ENCODE data around the gene DIPK1A.

DIPK1A gene

GRCh38 chr1:92992877-92993276, 31.6 kb upstream of the DIPK1A start:
- TF ChIP-seq GATA3 (IDR thresholded peaks at IDR 0.05; ENCODE audit: low read depth, low read length): no peak
- TF ChIP-seq GATA2 (IDR thresholded peaks at IDR 0.05; ENCODE audit: low read depth, low read length): no peak

- TF ChIP-seq GATA2 (IDR thresholded peaks at IDR 0.05; ENCODE audit: low read depth, low read length): no peak
Observed at GRCh38 chr1:92992054-92992453, 30.8 kb upstream of the DIPK1A start.

- TF ChIP-seq GATA3 (IDR thresholded peaks at IDR 0.05; ENCODE audit: low read depth, low read length): no peak
- no peak for TF ChIP-seq GATA2 (IDR thresholded peaks at IDR 0.05; ENCODE audit: low read depth, low read length)
Observed at GRCh38 chr1:92990828-92991227, 29.6 kb upstream of the DIPK1A start.

- TF ChIP-seq GATA3 (IDR thresholded peaks at IDR 0.05; ENCODE audit: low read depth, low read length) (no peak), GATA2 (IDR thresholded peaks at IDR 0.05; ENCODE audit: low read depth, low read length) (no peak)
Observed at GRCh38 chr1:92989936-92990583, 28.8 kb upstream of the DIPK1A start.

- TF ChIP-seq GATA3 (IDR thresholded peaks at IDR 0.05; ENCODE audit: low read depth, low read length): no peak
- no peak for TF ChIP-seq GATA2 (IDR thresholded peaks at IDR 0.05; ENCODE audit: low read depth, low read length)
Observed at GRCh38 chr1:92989253-92989652, 28.0 kb upstream of the DIPK1A start.

GRCh38 chr1:92987462-92987861, 26.2 kb upstream of the DIPK1A start:
- TF ChIP-seq GATA2 (IDR thresholded peaks at IDR 0.05; ENCODE audit: low read depth, low read length) (no peak), GATA3 (IDR thresholded peaks at IDR 0.05; ENCODE audit: low read depth, low read length) (no peak)

- TF ChIP-seq GATA2 (IDR thresholded peaks at IDR 0.05; ENCODE audit: low read depth, low read length): no peak
- TF ChIP-seq GATA3 (IDR thresholded peaks at IDR 0.05; ENCODE audit: low read depth, low read length): no peak
Observed at GRCh38 chr1:92985101-92985500, 23.8 kb upstream of the DIPK1A start.

GRCh38 chr1:92980732-92981647, 19.7 kb upstream of the DIPK1A start:
- no peak for TF ChIP-seq GATA2 (IDR thresholded peaks at IDR 0.05; ENCODE audit: low read depth, low read length)
- no peak for TF ChIP-seq GATA3 (IDR thresholded peaks at IDR 0.05; ENCODE audit: low read depth, low read length)

- TF ChIP-seq GATA2 (IDR thresholded peaks at IDR 0.05; ENCODE audit: low read depth, low read length) (no peak), GATA3 (IDR thresholded peaks at IDR 0.05; ENCODE audit: low read depth, low read length) (no peak)
Observed at GRCh38 chr1:92975551-92976232, 14.4 kb upstream of the DIPK1A start.

GRCh38 chr1:92973203-92973897, 12.1 kb upstream of the DIPK1A start:
- TF ChIP-seq GATA2 (IDR thresholded peaks at IDR 0.05; ENCODE audit: low read depth, low read length): no peak
- no peak for TF ChIP-seq GATA3 (IDR thresholded peaks at IDR 0.05; ENCODE audit: low read depth, low read length)

GRCh38 chr1:92972409-92973129, 11.3 kb upstream of the DIPK1A start:
- TF ChIP-seq GATA3 (IDR thresholded peaks at IDR 0.05; ENCODE audit: low read depth, low read length): no peak
- TF ChIP-seq GATA2 (IDR thresholded peaks at IDR 0.05; ENCODE audit: low read depth, low read length): no peak

- TF ChIP-seq GATA2 (IDR thresholded peaks at IDR 0.05; ENCODE audit: low read depth, low read length): no peak
- no peak for TF ChIP-seq GATA3 (IDR thresholded peaks at IDR 0.05; ENCODE audit: low read depth, low read length)
Observed at GRCh38 chr1:92970990-92971689, 9.9 kb upstream of the DIPK1A start.

GRCh38 chr1:92969517-92969916, 8.3 kb upstream of the DIPK1A start:
- TF ChIP-seq GATA2 (IDR thresholded peaks at IDR 0.05; ENCODE audit: low read depth, low read length) (no peak), GATA3 (IDR thresholded peaks at IDR 0.05; ENCODE audit: low read depth, low read length) (no peak)
